PC-9 (cell line): ENCODE data around the gene HS6ST3. TPM values are rescaled to one million over a fixed set of nuclear protein-coding genes. Genes with fewer than 3 reads are reported as not detected.

ENCODE experiments used
- BruUV-seq: library from RNA; stranded (reverse); fragments of 400-500 nt; replicated peaks from 2 replicates; lab custom pipeline; 2021; lab: Mats Ljungman, UMichigan
- CTCF ChIA-PET: fragments of 300-600 bp; sonication (Branson Sonifier 250); formaldehyde crosslinking; loops from one replicate; lab custom pipeline; 2022; ENCODE audit warnings: antibody characterized with exemption; lab: Charles Lee
- POLR2A ChIA-PET: fragments of 300-600 bp; sonication (Branson Sonifier 250); formaldehyde crosslinking; loops from one replicate; lab custom pipeline; 2022; ENCODE audit warnings: antibody characterized with exemption; ENCODE audit not compliant: unreplicated experiment; lab: Charles Lee
- DNase-seq, 2 experiments: peaks; one replicate each; pipeline versions ENCODE4 v3.0.0 to v3.0.0-alpha.2; 2015 to 2022; ENCODE audit warnings: mixed read lengths in 1 of 2
- H2AFZ ChIP-seq: fragments of 200-600 bp; sonication (generic); 2 replicates; pipeline ENCODE4 v1.8.1; 2017; ENCODE audit warnings: antibody characterized with exemption
- H3F3A ChIP-seq: fragments of 200-600 bp; sonication (generic); 2 replicates; pipeline ENCODE4 v1.8.1; 2017; ENCODE audit warnings: antibody characterized with exemption, mild to moderate bottlenecking, low read depth; ENCODE audit not compliant: insufficient read depth
- H3K27ac ChIP-seq: fragments of 200-600 bp; sonication (generic); 2 replicates; pipeline ENCODE4 v1.6.1; 2016; ENCODE audit warnings: mixed run types
- H3K27me3 ChIP-seq: fragments of 200-600 bp; sonication (generic); 2 replicates; pipeline ENCODE4 v1.6.1; 2016; ENCODE audit warnings: low read depth, mixed run types; ENCODE audit not compliant: insufficient read depth
- H3K36me3 ChIP-seq: fragments of 200-600 bp; sonication (generic); 2 replicates; pipeline ENCODE4 v1.6.1; 2016; ENCODE audit warnings: low read depth, mixed run types
- H3K4me1 ChIP-seq: fragments of 200-600 bp; sonication (generic); replicated peaks from 2 replicates; pipeline ENCODE4 v1.6.1; 2016; ENCODE audit warnings: mixed run types; ENCODE audit not compliant: insufficient read depth
- H3K4me2 ChIP-seq: fragments of 200-600 bp; sonication (generic); 2 replicates; pipeline ENCODE4 v1.6.1; 2017; ENCODE audit warnings: mixed run types
- H3K4me3 ChIP-seq: fragments of 200-600 bp; sonication (generic); 2 replicates; pipeline ENCODE4 v1.6.1; 2016; ENCODE audit warnings: mixed run types
- H3K79me2 ChIP-seq: fragments of 200-600 bp; sonication (generic); 2 replicates; pipeline ENCODE4 v1.6.1; 2017; ENCODE audit warnings: low read depth, mixed run types
- H3K9me2 ChIP-seq: fragments of 200-600 bp; sonication (generic); 2 replicates; pipeline ENCODE4 v1.8.1; 2017; ENCODE audit warnings: mild to moderate bottlenecking; ENCODE audit not compliant: insufficient read depth
- H3K9me3 ChIP-seq: fragments of 200-600 bp; sonication (generic); 2 replicates; pipeline ENCODE4 v1.8.1; 2016; ENCODE audit warnings: low read depth; ENCODE audit not compliant: insufficient read depth
- H4K20me1 ChIP-seq: fragments of 200-600 bp; sonication (generic); 2 replicates; pipeline ENCODE4 v1.8.1; 2017; ENCODE audit not compliant: insufficient read depth
- EZH2 ChIP-seq: fragments of 200-600 bp; sonication (generic); IDR thresholded peaks from 2 replicates; pipeline ENCODE4 v1.8.0; 2017; ENCODE audit warnings: antibody characterized with exemption, low read depth
- intact Hi-C: fragments of 100-400 bp; cut with micrococcal nuclease; formaldehyde crosslinking; loops from one replicate; pipeline ENCODE4 v1.10.0; 2022; ENCODE audit not compliant: unreplicated experiment
- total RNA-seq: library from RNA; stranded (reverse); gene quantifications from 2 replicates; pipeline ENCODE4 v1.2.3, GENCODE V29; 2021
- TF ChIP-seq, protein P1 (sequence below): fragments of 200-600 bp; sonication (generic); conservative IDR thresholded peaks from 2 replicates; pipeline ENCODE4 v1.6.1; 2017; ENCODE audit warnings: mixed run types, antibody characterized with exemption, mild to moderate bottlenecking, moderate library complexity

HS6ST3 gene
- total RNA-seq, 1 experiment from 2014 or later: not detected

DNA sequence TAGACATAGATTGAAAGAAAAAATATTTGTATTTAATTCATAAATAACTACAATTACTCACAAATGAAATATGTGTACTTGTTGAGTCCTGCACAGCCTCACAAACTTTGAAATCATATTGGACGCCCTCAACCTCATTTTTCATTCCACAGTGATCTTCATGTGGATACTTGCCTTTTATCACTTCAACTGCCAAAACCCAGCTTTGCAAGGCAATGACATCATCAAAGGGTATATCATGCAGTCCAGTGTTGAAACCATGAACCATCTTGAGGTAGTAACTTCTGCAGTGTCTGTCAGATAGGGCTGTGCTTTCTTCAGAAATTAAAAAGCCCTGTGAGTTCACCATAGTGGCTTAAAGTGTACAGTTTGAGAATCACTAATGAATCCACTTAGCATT, 82.2 kb downstream of the HS6ST3 start:
- no peaks in the 10 kb centered on the region for H3K4me1 ChIP-seq
- ChIA-PET CTCF (no interaction called here), POLR2A (no interaction called here)
- no peak overlapping the region for H3K4me3 ChIP-seq
- H3F3A ChIP-seq: no peaks in the 10 kb centered on the region
- H4K20me1 ChIP-seq: no peaks in the 10 kb centered on the region
- H3K36me3 ChIP-seq: no peaks in the 10 kb centered on the region
- no peak overlapping the region for H3K4me2 ChIP-seq
- H3K27ac ChIP-seq: no peak overlapping the region
- no peak overlapping the region for H2AFZ ChIP-seq
- H3K9me2 ChIP-seq: no peaks in the 10 kb centered on the region
- H3K9me3 ChIP-seq: no peaks in the 10 kb centered on the region
- H3K27me3 ChIP-seq: peaks cover 4% of the 10 kb centered on the region; the same call in 1 of the 2 replicates
- TF ChIP-seq EZH2: no peak
- TF ChIP-seq, protein P1, sequence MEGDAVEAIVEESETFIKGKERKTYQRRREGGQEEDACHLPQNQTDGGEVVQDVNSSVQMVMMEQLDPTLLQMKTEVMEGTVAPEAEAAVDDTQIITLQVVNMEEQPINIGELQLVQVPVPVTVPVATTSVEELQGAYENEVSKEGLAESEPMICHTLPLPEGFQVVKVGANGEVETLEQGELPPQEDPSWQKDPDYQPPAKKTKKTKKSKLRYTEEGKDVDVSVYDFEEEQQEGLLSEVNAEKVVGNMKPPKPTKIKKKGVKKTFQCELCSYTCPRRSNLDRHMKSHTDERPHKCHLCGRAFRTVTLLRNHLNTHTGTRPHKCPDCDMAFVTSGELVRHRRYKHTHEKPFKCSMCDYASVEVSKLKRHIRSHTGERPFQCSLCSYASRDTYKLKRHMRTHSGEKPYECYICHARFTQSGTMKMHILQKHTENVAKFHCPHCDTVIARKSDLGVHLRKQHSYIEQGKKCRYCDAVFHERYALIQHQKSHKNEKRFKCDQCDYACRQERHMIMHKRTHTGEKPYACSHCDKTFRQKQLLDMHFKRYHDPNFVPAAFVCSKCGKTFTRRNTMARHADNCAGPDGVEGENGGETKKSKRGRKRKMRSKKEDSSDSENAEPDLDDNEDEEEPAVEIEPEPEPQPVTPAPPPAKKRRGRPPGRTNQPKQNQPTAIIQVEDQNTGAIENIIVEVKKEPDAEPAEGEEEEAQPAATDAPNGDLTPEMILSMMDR: no peak
- no TSS peak for BruUV-seq
- DNase-seq: no peak
- H3K79me2 ChIP-seq: no peaks in the 10 kb centered on the region
- intact Hi-C loops: no loop called here

DNA sequence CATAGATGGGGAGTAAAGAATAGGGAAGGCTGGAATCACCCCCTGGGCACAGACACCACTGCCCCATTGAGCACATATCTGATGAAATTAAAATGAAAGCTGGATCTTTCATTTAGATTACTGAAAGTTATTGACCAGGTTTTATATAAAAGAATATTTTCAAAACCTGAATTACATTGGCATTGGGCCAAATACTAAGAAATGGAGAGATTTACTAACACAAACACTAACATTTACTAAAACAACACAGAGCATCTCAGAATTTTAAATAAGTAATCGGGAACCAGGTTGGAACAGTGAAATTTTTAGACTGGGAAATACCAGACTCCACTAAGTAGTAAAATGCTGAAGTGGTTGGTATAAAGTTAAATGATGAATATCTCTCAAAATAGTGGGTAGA, 88.9 kb downstream of the HS6ST3 start:
- DNase-seq: no peak
- H3K4me1 ChIP-seq: no peaks in the 10 kb centered on the region
- H3K9me2 ChIP-seq: no peaks in the 10 kb centered on the region
- no peaks in the 10 kb centered on the region for H3K79me2 ChIP-seq
- BruUV-seq: no TSS peak
- H3K9me3 ChIP-seq: no peaks in the 10 kb centered on the region
- H3F3A ChIP-seq: no peaks in the 10 kb centered on the region
- no peak overlapping the region for H3K27ac ChIP-seq
- POLR2A ChIA-PET: no interaction called here
- H3K4me2 ChIP-seq: no peak overlapping the region
- intact Hi-C loops: no loop called here
- H3K27me3 ChIP-seq: peaks cover 4% of the 10 kb centered on the region; the same call in 1 of the 2 replicates
- H4K20me1 ChIP-seq: no peaks in the 10 kb centered on the region
- H3K36me3 ChIP-seq: no peaks in the 10 kb centered on the region
- no peak overlapping the region for H3K4me3 ChIP-seq
- TF ChIP-seq, protein P1: no peak
- no peak for TF ChIP-seq EZH2
- no peak overlapping the region for H2AFZ ChIP-seq
- CTCF ChIA-PET: no interaction called here

DNA sequence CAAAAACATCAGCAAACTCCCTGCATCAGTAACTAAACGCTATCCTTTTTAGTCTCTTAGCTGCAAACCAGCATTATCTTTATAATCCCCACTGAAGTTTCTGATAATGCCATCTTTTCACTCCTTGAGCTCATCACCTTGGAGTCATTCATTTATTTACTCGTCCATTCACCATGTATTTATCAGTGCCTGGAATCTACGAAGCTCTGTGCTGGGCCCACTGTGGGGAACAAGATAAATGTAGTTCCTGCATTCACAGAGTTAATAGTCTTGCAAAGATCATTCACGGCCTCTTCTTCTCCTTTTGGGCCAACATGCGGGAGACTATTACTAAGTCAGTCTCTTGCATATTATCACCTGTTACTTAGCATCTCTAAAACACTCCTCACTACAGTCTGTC, 89.4 kb downstream of the HS6ST3 start:
- Histone ChIP-seq H2AFZ (no peak overlapping the region), H3F3A (no peaks in the 10 kb centered on the region), H3K27me3 (peaks cover 4% of the 10 kb centered on the region; the same call in 1 of the 2 replicates), H4K20me1 (no peaks in the 10 kb centered on the region), H3K4me1 (no peaks in the 10 kb centered on the region), H3K9me3 (no peaks in the 10 kb centered on the region), H3K4me3 (no peak overlapping the region), H3K9me2 (no peaks in the 10 kb centered on the region), H3K27ac (no peak overlapping the region), H3K4me2 (no peak overlapping the region), H3K36me3 (no peaks in the 10 kb centered on the region), H3K79me2 (no peaks in the 10 kb centered on the region)
- intact Hi-C loops: no loop called here
- TF ChIP-seq, protein P1: no peak
- no peak for TF ChIP-seq EZH2
- ChIA-PET POLR2A (no interaction called here), CTCF (no interaction called here)
- BruUV-seq: no TSS peak
- DNase-seq: no peak
